ENCODE data around the gene ZNF774.

ZNF774 gene

DNA sequence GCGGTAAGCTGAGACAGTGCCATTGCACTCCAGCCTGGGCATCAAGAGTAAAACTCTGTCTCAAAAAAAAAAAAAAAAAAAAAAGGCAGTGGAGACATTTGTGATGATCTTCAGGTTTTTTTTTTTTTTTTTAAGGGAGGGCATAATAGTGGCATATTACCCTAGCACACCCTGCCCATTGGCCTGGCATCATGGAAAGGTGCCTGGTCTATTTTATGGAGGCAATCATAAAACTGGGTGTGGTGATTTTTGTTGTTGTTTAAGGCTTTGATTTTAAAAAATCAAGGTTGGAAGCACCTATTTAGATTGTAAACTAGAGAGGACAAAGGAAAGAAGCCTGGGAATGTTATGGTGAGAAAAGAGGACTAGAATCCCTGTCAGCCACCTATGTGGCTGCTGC, 42.0 kb downstream of the ZNF774 start:
- POLR2A ChIA-PET = no interaction called here

GRCh38 chr15:90394748-90395442, 42.8 kb downstream of the ZNF774 start:
- Histone ChIP-seq H3K4me3 (ENCODE audit: low read depth, low read length) (no peak overlapping the region), H3K9me3 (ENCODE audit: control insufficient read depth, insufficient read depth, low read depth, low read length) (no peaks in the 10 kb centered on the region), H3K4me1 (ENCODE audit: control insufficient read depth, insufficient read depth, low read length) (peaks cover 14% of the 10 kb centered on the region), H3K36me3 (ENCODE audit: control insufficient read depth in 2 of 2, insufficient read depth in 1 of 2, low read length in 2 of 2) (peaks cover 11 to 22% of the 10 kb centered on the region in 2 experiments; a peak in 2 of 3 replicates), H3K27ac (ENCODE audit: extremely low read depth, low read depth, low read length) (no peak overlapping the region)
- ChIA-PET CTCF (interaction anchor here (0.5 to 1.6 kb wide), 3 partner anchors 36 to 284 kb away, joined by 3 to 6 read pairs (median 4); no protein-coding TSS in a partner anchor), POLR2A (interaction anchor here (0.6 kb wide), 1 partner anchor 328 kb away, joined by 8 read pairs; no protein-coding TSS in a partner anchor)
- TF ChIP-seq ZNF621 (tag by site-specific recombination; IDR thresholded peaks at IDR 0.05) = no peak
- TF ChIP-seq ZNF677 (tag by site-specific recombination; IDR thresholded peaks at IDR 0.05) = peak; percentile 60; the same call in 1 of the 2 replicates
- TF ChIP-seq ZNF777 (tag by site-specific recombination; IDR thresholded peaks at IDR 0.05; ENCODE audit: borderline replicate concordance) = no peak
- TF ChIP-seq HOXC10 (CRISPR knock-in tag; IDR thresholded peaks at IDR 0.05) = no peak
- no peak for TF ChIP-seq ZNF596 (tag by site-specific recombination; IDR thresholded peaks at IDR 0.05)
- no peak for TF ChIP-seq HOXD13 (CRISPR knock-in tag; IDR thresholded peaks at IDR 0.05; ENCODE audit: borderline replicate concordance)
- no peak for TF ChIP-seq ZNF169 (tag by site-specific recombination; IDR thresholded peaks at IDR 0.05)
- TF ChIP-seq ZNF707 (tag by site-specific recombination; IDR thresholded peaks at IDR 0.05) = peak; percentile 76
- no peak for TF ChIP-seq ZBTB20 (tag by site-specific recombination; IDR thresholded peaks at IDR 0.05)
- no peak for TF ChIP-seq ZNF248 (tag by site-specific recombination; IDR thresholded peaks at IDR 0.05)
- TF ChIP-seq ZNF544 (tag by site-specific recombination; IDR thresholded peaks at IDR 0.05) = no peak
- no peak for TF ChIP-seq ZSCAN30 (tag by site-specific recombination; IDR thresholded peaks at IDR 0.05)
- no peak for TF ChIP-seq ZNF747 (tag by site-specific recombination; IDR thresholded peaks at IDR 0.05)

More for the DNA sequence above, 42.0 kb downstream of the ZNF774 start:
- no peak overlapping the region for H3K27ac ChIP-seq (ENCODE audit: extremely low read depth, low read depth, low read length)
- CTCF ChIA-PET = interaction anchor here (0.6 to 1.6 kb wide), 2 partner anchors 35 to 74 kb away, joined by 4 to 6 read pairs; no protein-coding TSS in a partner anchor
- TF ChIP-seq GLI2 (tag by site-specific recombination; IDR thresholded peaks at IDR 0.05; ENCODE audit: borderline replicate concordance, low read depth) = no peak
- TF ChIP-seq ZNF510 (tag by site-specific recombination; IDR thresholded peaks at IDR 0.05; ENCODE audit: insufficient replicate concordance) = no peak
- TF ChIP-seq ZNF157 (tag by site-specific recombination; IDR thresholded peaks at IDR 0.05) = no peak
- TF ChIP-seq ZNF18 (tag by site-specific recombination; IDR thresholded peaks at IDR 0.05) = no peak
- no peak for TF ChIP-seq EGR2 (tag by site-specific recombination; IDR thresholded peaks at IDR 0.05; ENCODE audit: low read depth)
- no peak for TF ChIP-seq ZNF571 (tag by site-specific recombination; IDR thresholded peaks at IDR 0.05)
- TF ChIP-seq IKZF3 (tag by site-specific recombination; IDR thresholded peaks at IDR 0.05) = no peak
- no peak for TF ChIP-seq ZNF366 (tag by site-specific recombination; conservative IDR thresholded peaks at IDR 0.05)
- TF ChIP-seq GLI4 (tag by site-specific recombination; IDR thresholded peaks at IDR 0.05) = no peak
- no peak for TF ChIP-seq ZSCAN5A (tag by site-specific recombination; IDR thresholded peaks at IDR 0.05)
- TF ChIP-seq ZNF335 (tag by site-specific recombination; conservative IDR thresholded peaks at IDR 0.05) = no peak
- H3K4me3 ChIP-seq (ENCODE audit: low read depth, low read length) = no peak overlapping the region
- H3K36me3 ChIP-seq (ENCODE audit: control insufficient read depth in 2 of 2, insufficient read depth in 1 of 2, low read length in 2 of 2) = peaks cover 11 to 22% of the 10 kb centered on the region in 2 experiments; a peak in 2 of 3 replicates
- peaks cover 14% of the 10 kb centered on the region for H3K4me1 ChIP-seq (ENCODE audit: control insufficient read depth, insufficient read depth, low read length)
- no peaks in the 10 kb centered on the region for H3K9me3 ChIP-seq (ENCODE audit: control insufficient read depth, insufficient read depth, low read depth, low read length)
